PC-3 (cell line): Measurements from ENCODE around the gene CRIM1.

Experiments
- EZH2phosphoT487 ChIP-seq: fragments of 300-600 bp; sonication (generic); IDR thresholded peaks from 2 replicates; pipeline ENCODE4 v1.6.1; 2018; ENCODE audit warnings: mild to moderate bottlenecking, antibody characterized with exemption, low read length, borderline replicate concordance
- TF ChIP-seq, protein P1 (sequence below): fragments of 300-600 bp; sonication (generic); conservative IDR thresholded peaks from 2 replicates; pipeline ENCODE4 v1.5.1; 2017; ENCODE audit warnings: antibody characterized with exemption, low read depth, mild to moderate bottlenecking, low read length

DNA sequence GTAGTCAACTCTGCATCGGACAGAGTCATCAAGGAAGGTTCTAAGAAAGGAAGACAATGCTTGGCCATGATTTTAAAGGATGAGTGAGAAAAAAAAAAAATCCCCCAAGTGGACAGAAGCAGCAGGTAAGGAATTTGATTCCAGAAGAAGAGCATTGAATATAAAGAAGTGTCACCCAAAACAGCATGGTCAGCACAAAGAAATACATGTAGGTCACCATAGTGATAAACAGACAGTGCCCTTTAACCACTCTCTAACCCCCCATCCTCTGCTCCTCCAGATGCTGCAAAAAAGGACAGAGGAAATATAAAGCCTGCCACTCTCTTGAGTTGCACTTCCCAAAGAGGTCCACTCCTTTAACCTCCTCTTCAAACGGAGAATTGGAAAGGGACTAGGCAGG is 219.0 kb downstream of the CRIM1 start:
- TF ChIP-seq, protein P1, sequence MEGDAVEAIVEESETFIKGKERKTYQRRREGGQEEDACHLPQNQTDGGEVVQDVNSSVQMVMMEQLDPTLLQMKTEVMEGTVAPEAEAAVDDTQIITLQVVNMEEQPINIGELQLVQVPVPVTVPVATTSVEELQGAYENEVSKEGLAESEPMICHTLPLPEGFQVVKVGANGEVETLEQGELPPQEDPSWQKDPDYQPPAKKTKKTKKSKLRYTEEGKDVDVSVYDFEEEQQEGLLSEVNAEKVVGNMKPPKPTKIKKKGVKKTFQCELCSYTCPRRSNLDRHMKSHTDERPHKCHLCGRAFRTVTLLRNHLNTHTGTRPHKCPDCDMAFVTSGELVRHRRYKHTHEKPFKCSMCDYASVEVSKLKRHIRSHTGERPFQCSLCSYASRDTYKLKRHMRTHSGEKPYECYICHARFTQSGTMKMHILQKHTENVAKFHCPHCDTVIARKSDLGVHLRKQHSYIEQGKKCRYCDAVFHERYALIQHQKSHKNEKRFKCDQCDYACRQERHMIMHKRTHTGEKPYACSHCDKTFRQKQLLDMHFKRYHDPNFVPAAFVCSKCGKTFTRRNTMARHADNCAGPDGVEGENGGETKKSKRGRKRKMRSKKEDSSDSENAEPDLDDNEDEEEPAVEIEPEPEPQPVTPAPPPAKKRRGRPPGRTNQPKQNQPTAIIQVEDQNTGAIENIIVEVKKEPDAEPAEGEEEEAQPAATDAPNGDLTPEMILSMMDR, result no peak
- no peak for TF ChIP-seq EZH2phosphoT487
